Hepatocyte (in vitro differentiated cells): ENCODE results near the gene RTL9. TPM values are rescaled to one million over a fixed set of nuclear protein-coding genes. Genes with fewer than 3 reads are reported as not detected.

Source experiments
- DNase-seq: peaks from one replicate; pipeline ENCODE4 v3.0.0-alpha.2; 2016; ENCODE audit warnings: low spot score
- H2AFZ ChIP-seq: fragments of 200-600 bp; sonication (generic); 2 replicates; pipeline ENCODE4 v1.6.0; 2016; ENCODE audit warnings: antibody characterized with exemption, mild to moderate bottlenecking
- H3K27ac ChIP-seq: fragments of 200-600 bp; sonication (generic); 2 replicates; pipeline ENCODE4 v1.5.1; 2016; ENCODE audit warnings: mild to moderate bottlenecking
- H3K27me3 ChIP-seq: fragments of 200-600 bp; sonication (generic); 2 replicates; pipeline ENCODE4 v1.6.1; 2016
- H3K36me3 ChIP-seq: fragments of 200-600 bp; sonication (generic); replicated peaks from 2 replicates; pipeline ENCODE4 v1.5.1; 2016; ENCODE audit warnings: low read depth; ENCODE audit not compliant: insufficient read depth
- H3K4me1 ChIP-seq: fragments of 200-600 bp; sonication (generic); 2 replicates; pipeline ENCODE4 v1.5.1; 2016; ENCODE audit warnings: mild to moderate bottlenecking, moderate library complexity; ENCODE audit not compliant: insufficient read depth
- H3K4me2 ChIP-seq: fragments of 200-600 bp; sonication (generic); 2 replicates; pipeline ENCODE4 v1.6.0; 2016
- H3K4me3 ChIP-seq: fragments of 200-600 bp; sonication (generic); 2 replicates; pipeline ENCODE4 v1.5.1; 2016; ENCODE audit warnings: mild to moderate bottlenecking
- H3K79me2 ChIP-seq: fragments of 200-600 bp; sonication (generic); 2 replicates; pipeline ENCODE4 v1.6.0; 2017; ENCODE audit warnings: mild to moderate bottlenecking
- H3K9me2 ChIP-seq: fragments of 200-600 bp; sonication (generic); replicated peaks from 2 replicates; pipeline ENCODE4 v1.6.0; 2017; ENCODE audit warnings: mild to moderate bottlenecking; ENCODE audit not compliant: insufficient read depth
- H3K9me3 ChIP-seq: fragments of 200-600 bp; sonication (generic); 2 replicates; pipeline ENCODE4 v1.5.1; 2016; ENCODE audit warnings: low read depth, mild to moderate bottlenecking
- H4K20me1 ChIP-seq: fragments of 200-600 bp; sonication (generic); 2 replicates; pipeline ENCODE4 v1.6.0; 2016; ENCODE audit warnings: mild to moderate bottlenecking; ENCODE audit not compliant: insufficient read depth, poor library complexity, severe bottlenecking
- CTCF ChIP-seq: fragments of 200-600 bp; sonication (generic); IDR thresholded peaks from 2 replicates; pipeline ENCODE4 v1.5.1; 2016; ENCODE audit warnings: antibody characterized with exemption, mild to moderate bottlenecking; ENCODE audit not compliant: poor library complexity
- EZH2 ChIP-seq: fragments of 200-600 bp; sonication (generic); IDR thresholded peaks from 2 replicates; pipeline ENCODE4 v1.6.1; 2016; ENCODE audit warnings: antibody characterized with exemption, mild to moderate bottlenecking, borderline replicate concordance
- EZH2phosphoT487 ChIP-seq: fragments of 200-600 bp; sonication (generic); IDR thresholded peaks from one replicate; pipeline ENCODE4 v1.6.1; 2018; ENCODE audit warnings: antibody characterized with exemption, mild to moderate bottlenecking, low read depth, moderate library complexity; ENCODE audit not compliant: unreplicated experiment, severe bottlenecking
- WGBS: methylation state at CpG from one replicate; pipeline ENCODE4 v1.1.6; 2016; ENCODE audit warnings: low lambda C conversion rate; ENCODE audit errors: missing lambda C conversion rate; 5-methylcytosine and 5-hydroxymethylcytosine counted together
- polyA plus RNA-seq: library from polyadenylated mRNA; unstranded; fragments of >200 nt; fragmentation: Nextera tagmentation; extraction: Ambion mirVana; gene quantifications from 2 replicates; pipeline ENCODE4 v1.2.1, GENCODE V29; 2016
- small RNA-seq: library from RNA; depleted of rRNA; stranded (forward); fragments of <200 nt; gene quantifications from one replicate; pipeline ENCODE3, GENCODE V24; 2014
- total RNA-seq: library from RNA; depleted of rRNA; stranded (reverse); fragments of >200 nt; gene quantifications from 2 replicates; pipeline ENCODE4 v1.2.3, GENCODE V29; 2014

The RTL9 gene
- total and polyA plus RNA-seq, 2 experiments from 2014 or later: 0.65 to 2.9 TPM

GRCh38 chrX:110407910-110408545 is 49.4 kb downstream of the RTL9 start:
- no peak overlapping the region for H3K4me2 ChIP-seq
- no peaks in the 10 kb centered on the region for H3K4me1 ChIP-seq
- H3K27me3 ChIP-seq: no peaks in the 10 kb centered on the region
- no peak overlapping the region for H2AFZ ChIP-seq
- no peak for TF ChIP-seq EZH2
- no peak for TF ChIP-seq EZH2phosphoT487
- TF ChIP-seq CTCF: peak; percentile 58
- peak; percentile 72 for DNase-seq
- H3K79me2 ChIP-seq: no peaks in the 10 kb centered on the region
- no peaks in the 10 kb centered on the region for H4K20me1 ChIP-seq
- no peaks in the 10 kb centered on the region for H3K9me2 ChIP-seq
- no peak overlapping the region for H3K4me3 ChIP-seq
- WGBS: 54% methylated on average over 5 of the region's 5 CpGs
- no peaks in the 10 kb centered on the region for H3K9me3 ChIP-seq
- H3K36me3 ChIP-seq: no peaks in the 10 kb centered on the region
- H3K27ac ChIP-seq: no peak overlapping the region

Small RNA genes lying within 50 kb of the gene (small RNA-seq; reads per million reads assigned to genes)
- not detected for gene GNG5P2

Other genes with a start within 250 kb of the RTL9 start
- 25.9 and 33.3 TPM in 2 replicates for gene AMMECR1, start 40.8 kb upstream of the RTL9 start, total RNA-seq
- 18.3 and 24.6 TPM in 2 replicates for gene AMMECR1, start 40.8 kb upstream of the RTL9 start, polyA plus RNA-seq